PFSK-1 (cell line): ENCODE measurements around the gene NXPH1.
A peak's percentile ranks its signal among the peaks of the same experiment; 100 is the strongest.

Source experiments
- FOXP2 ChIP-seq: optimal IDR thresholded peaks from 2 replicates; pipeline ENCODE3; 2011; ENCODE audit warnings: borderline replicate concordance, control low read depth, inconsistent platforms; ENCODE audit not compliant: insufficient read depth; ENCODE audit errors: extremely low read length, extremely low read depth
- POLR2AphosphoS5 ChIP-seq: IDR thresholded peaks from 2 replicates; pipeline ENCODE4 v1.6.1; 2012; ENCODE audit warnings: low read depth, mild to moderate bottlenecking, control low read depth, low read length, moderate library complexity
- SIN3A ChIP-seq: IDR thresholded peaks from 2 replicates; pipeline ENCODE4 v1.6.1; 2012; ENCODE audit warnings: mild to moderate bottlenecking, low read length, moderate library complexity, borderline replicate concordance; ENCODE audit not compliant: insufficient read depth
- TAF1 ChIP-seq: IDR thresholded peaks from 2 replicates; pipeline ENCODE4 v1.6.1; 2012; ENCODE audit warnings: low read length, control low read depth, borderline replicate concordance; ENCODE audit not compliant: insufficient read depth
- TF ChIP-seq, protein P1 (sequence below), 2 experiments: IDR thresholded peaks; 2 replicates each; pipeline versions ENCODE4 v1.6.1 to v1.8.0; 2011 to 2012; ENCODE audit warnings: low read depth in 2 of 2, low read length in 2 of 2, control low read depth in 1 of 2, inconsistent platforms in 1 of 2, mild to moderate bottlenecking in 1 of 2, moderate library complexity in 1 of 2; ENCODE audit not compliant: insufficient read depth in 1 of 2

GRCh38 chr7:8442814-8443304 lies 9.4 kb downstream of the NXPH1 start:
- TF ChIP-seq POLR2AphosphoS5: no peak
- TF ChIP-seq TAF1: no peak
- TF ChIP-seq, protein P1, sequence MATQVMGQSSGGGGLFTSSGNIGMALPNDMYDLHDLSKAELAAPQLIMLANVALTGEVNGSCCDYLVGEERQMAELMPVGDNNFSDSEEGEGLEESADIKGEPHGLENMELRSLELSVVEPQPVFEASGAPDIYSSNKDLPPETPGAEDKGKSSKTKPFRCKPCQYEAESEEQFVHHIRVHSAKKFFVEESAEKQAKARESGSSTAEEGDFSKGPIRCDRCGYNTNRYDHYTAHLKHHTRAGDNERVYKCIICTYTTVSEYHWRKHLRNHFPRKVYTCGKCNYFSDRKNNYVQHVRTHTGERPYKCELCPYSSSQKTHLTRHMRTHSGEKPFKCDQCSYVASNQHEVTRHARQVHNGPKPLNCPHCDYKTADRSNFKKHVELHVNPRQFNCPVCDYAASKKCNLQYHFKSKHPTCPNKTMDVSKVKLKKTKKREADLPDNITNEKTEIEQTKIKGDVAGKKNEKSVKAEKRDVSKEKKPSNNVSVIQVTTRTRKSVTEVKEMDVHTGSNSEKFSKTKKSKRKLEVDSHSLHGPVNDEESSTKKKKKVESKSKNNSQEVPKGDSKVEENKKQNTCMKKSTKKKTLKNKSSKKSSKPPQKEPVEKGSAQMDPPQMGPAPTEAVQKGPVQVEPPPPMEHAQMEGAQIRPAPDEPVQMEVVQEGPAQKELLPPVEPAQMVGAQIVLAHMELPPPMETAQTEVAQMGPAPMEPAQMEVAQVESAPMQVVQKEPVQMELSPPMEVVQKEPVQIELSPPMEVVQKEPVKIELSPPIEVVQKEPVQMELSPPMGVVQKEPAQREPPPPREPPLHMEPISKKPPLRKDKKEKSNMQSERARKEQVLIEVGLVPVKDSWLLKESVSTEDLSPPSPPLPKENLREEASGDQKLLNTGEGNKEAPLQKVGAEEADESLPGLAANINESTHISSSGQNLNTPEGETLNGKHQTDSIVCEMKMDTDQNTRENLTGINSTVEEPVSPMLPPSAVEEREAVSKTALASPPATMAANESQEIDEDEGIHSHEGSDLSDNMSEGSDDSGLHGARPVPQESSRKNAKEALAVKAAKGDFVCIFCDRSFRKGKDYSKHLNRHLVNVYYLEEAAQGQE (IDR thresholded peaks at IDR 0.05; ENCODE audit: insufficient read depth in 1 of 2, low read depth in 2 of 2, low read length in 2 of 2): peak; percentile 94 to 95
- no peak for TF ChIP-seq SIN3A
- TF ChIP-seq FOXP2: no peak
